GM18519 (cell line): ENCODE data around the gene MRPL55.

Source experiments
- ATAC-seq: cut with Tn5 transposase; IDR thresholded peaks from one replicate; pipeline ENCODE4 v1.9.1; 2021; ENCODE audit warnings: mild to moderate bottlenecking, moderate library complexity; ENCODE audit not compliant: unreplicated experiment, low FRiP score

The MRPL55 gene

GRCh38 chr1:228109073-228109961 lies at the start of gene MRPL55:
Gene MRPL55, minus strand, starts transcription at chr1:228109299. Its CDS starts 1,039 bp downstream, at chr1:228108260.
- peak; percentile 82 for ATAC-seq

DNA sequence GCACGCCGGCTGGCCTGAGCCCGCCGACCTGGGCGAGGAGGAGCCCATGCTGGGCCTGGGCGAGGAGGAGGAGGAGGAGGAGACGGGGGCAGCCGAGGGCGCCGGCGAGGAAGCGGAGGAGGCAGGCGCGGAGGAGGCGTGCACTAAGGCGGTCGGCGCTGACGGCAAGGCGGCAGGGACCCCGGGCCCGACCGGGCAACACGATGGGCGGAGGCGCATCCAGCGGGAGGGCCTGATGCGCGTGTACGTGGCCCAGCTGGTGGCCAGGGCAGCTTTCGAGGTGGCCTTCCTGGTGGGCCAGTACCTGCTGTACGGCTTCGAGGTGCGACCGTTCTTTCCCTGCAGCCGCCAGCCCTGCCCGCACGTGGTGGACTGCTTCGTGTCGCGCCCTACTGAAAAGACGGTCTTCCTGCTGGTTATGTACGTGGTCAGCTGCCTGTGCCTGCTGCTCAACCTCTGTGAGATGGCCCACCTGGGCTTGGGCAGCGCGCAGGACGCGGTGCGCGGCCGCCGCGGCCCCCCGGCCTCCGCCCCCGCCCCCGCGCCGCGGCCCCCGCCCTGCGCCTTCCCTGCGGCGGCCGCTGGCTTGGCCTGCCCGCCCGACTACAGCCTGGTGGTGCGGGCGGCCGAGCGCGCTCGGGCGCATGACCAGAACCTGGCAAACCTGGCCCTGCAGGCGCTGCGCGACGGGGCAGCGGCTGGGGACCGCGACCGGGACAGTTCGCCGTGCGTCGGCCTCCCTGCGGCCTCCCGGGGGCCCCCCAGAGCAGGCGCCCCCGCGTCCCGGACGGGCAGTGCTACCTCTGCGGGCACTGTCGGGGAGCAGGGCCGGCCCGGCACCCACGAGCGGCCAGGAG lies 49.3 kb upstream of the MRPL55 start:
- no peak for ATAC-seq

DNA sequence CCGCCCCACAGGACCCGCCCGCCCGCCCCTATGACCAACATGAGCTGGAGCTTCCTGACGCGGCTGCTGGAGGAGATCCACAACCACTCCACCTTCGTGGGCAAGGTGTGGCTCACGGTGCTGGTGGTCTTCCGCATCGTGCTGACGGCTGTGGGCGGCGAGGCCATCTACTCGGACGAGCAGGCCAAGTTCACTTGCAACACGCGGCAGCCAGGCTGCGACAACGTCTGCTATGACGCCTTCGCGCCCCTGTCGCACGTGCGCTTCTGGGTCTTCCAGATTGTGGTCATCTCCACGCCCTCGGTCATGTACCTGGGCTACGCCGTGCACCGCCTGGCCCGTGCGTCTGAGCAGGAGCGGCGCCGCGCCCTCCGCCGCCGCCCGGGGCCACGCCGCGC lies 48.6 kb upstream of the MRPL55 start:
- no peak for ATAC-seq

DNA sequence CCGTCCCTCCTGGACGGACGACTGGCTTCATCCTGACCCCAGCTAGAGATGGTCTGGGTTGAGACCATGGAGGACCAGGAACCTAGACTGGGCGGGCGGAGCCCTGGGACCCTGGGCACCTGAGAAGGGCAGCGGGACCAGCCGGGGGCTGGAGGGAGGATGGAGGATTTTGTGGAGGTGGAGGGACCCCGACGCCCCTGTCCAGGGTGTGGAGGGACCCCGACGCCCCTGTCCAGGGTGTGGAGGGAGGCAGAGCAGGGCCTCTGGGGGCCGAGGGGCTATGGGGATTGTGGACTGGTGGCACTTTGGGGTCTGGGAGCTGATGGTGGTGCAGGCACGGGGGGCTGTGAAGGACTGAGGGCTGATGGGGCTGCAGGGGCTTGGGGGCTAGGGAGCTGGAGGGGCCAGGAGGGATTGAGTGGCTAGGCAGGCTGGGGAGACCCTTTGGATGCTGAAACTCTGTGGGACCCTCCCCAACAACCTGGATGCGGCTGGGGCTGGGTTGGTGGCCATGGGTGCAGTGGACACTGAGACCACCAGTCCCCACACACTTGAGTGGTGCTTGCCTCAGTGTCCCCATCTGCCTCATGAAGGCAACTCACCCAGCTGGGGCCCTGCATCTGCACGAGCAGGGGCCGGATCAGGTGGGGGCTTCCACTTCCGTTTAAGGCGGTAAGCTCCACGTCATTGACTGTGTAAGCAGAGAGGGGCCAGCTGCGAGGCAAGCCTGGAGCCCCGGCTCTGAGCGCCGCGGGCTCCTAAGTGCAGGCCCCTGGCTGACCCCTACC lies 48.0 kb upstream of the MRPL55 start:
- ATAC-seq, result no peak

DNA sequence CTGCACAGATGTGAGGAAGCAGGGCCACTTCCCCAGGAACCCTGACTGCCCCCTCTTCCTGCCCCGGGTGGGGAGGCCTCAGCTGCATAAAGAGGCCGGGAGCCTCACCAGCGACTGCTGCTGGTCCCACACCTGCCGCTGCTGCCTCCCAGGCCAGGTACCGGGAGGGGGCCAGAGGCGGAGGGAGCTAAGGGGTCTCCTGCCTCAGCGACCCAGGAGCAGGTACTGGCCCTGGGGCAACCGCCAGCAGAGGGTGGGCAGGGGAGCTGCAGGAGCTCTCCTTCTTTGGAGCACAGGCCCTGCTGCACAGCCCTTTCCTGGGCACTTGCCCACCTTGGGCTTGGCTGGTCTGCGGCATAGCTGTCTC lies 47.4 kb upstream of the MRPL55 start:
- ATAC-seq, result no peak

GRCh38 chr1:228155596-228156514 lies 46.8 kb upstream of the MRPL55 start:
- ATAC-seq, result no peak

DNA sequence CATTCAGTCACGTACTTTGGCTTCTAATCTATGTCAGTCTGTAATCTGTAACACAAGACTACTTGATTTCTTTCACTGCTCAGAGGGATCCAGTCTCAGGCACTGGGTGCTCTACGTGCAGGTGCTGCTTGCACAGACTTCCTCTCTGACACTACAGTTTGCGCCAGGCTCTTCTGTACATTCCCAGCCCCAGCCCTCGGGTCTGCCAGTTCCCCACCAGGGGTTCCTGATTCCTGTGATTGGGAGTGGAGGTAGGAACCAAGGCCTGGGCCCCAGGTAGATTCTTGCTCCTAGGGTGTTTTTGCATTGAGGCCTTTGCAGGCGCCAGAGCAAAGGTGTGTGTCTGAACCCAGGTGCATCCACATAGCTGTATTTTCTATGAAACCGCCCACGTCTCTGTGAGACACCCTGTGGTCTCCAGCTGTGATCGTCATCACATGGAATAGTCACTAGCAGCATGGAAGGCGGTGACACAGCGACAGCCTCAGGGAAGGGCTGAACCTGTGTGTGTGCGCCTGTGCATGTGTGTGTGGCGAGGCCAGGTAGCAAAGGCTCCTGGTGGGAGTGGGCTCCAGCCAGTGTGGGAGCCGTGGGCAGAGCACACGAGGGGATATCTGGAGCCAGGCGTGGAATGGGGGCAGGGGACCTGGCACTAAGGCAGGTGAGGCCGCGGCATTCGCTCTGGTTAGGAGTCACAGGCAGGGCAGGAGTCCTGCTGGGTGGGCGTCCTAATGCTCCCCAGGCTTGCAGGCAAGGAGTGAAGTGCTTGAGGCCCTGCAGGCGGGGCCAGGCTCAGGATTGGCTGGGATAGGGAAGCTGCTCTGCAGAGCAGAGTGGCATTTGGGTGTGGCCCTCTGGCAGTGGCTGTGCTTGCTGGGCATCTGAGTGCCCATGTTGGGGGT lies 45.8 kb upstream of the MRPL55 start:
- ATAC-seq, result no peak

GRCh38 chr1:228154021-228154669 lies 45.0 kb upstream of the MRPL55 start:
- no peak for ATAC-seq

GRCh38 chr1:228152918-228153258 lies 43.8 kb upstream of the MRPL55 start:
- ATAC-seq, result no peak

DNA sequence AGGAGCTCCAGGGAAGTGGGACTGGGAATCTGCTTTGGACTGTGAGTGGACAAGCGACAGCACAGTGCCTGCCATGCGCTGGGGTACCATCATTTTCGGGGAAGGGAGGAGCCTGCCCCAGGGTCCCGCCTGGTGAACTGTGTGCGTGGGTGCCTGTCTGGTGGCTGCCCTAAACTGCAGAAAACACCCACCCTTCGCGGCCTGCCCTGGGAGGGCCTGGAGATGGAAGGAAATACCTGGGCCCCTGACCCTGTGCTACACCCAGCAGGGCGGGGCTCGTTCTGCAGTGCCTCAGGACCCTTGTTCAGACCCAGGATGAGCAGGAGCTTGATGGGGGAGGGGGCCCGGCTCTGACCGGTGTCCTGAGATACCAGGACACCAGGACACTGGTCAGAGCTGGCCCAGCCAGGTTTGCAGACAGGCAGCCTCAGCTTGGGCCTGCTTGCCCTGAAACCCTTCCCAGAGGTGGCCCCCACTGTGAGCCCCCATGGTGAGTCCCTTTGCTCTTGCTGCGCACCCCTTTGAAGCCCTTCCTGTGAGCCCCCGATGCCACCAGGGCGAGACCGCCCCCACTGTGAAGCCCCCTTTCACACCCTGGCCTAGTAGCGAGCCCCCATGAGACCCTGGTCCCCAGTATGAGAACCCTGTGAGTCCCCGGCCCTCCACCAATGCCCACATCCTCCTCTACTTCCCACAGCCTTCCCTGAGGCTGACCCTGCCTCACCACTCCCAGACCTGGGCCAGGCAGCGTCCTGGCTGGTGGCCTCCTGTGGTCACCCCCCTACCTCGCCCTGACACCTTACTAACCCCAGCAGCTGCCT lies 43.2 kb upstream of the MRPL55 start:
- ATAC-seq, result no peak

GRCh38 chr1:228151180-228151925 lies 42.3 kb upstream of the MRPL55 start:
- ATAC-seq, result no peak

GRCh38 chr1:228150461-228151179 lies 41.5 kb upstream of the MRPL55 start:
- ATAC-seq, result no peak

DNA sequence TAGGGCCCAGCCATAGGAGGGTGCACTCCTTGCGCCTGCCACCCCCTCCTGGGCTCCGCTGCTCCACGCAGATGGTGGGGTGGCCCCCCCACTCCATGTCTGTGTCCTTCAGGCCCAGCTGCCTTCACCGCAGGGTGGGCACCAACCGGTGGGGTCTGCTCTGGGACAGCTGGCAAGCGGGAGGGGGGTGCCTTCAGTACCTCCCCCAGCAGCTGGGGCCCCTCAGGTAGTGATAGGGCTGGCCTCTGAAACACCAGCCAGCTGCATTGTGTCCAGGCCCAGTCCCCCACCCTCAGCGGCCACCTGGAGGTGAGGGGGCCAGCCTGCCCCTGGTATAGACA lies 41.0 kb upstream of the MRPL55 start:
- no peak for ATAC-seq

GRCh38 chr1:228149406-228150119 lies 40.5 kb upstream of the MRPL55 start, which contains the start of gene GJC2:
Gene GJC2, plus strand, starts transcription at chr1:228149930. Its CDS starts 7,829 bp downstream, at chr1:228157759.
- ATAC-seq, result no peak

DNA sequence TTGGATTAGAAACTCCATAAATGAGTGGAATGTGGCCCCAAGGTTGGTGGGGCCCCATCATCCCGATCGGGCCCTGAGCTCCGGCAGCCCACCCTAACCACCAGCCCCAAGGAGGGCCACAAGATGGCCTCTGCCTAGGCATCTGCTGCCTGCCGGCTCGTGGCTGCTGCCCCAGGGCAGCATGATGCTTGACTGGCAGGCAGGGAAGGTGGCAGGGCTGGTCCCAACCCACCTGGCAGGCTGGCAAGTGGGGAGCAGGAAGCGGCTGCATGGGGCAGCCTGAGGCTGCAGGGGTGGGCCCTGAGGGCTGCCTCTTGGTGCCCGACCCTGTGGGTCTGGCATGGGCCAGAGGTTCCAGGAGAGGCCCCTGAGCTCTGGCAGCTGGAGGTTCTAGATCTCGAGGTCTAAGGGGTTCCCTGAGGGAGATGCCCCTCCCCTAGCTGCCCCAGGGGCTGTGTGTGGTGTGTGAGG lies 39.9 kb upstream of the MRPL55 start:
- no peak for ATAC-seq
